Spleen (tissue), 7 donors: ENCODE data around the gene ANKRD6.

Experiments used
- CTCF ChIP-seq, 11 experiments: fragments of 200-600 bp in 7 of 11; fragments of 450-650 bp in 4 of 11; sonication (generic) in 4 of 11; IDR thresholded peaks in 8 of 11; conservative IDR thresholded peaks in 3 of 11; 1 replicate in 7 of 11; 2 replicates in 4 of 11; pipeline versions ENCODE4 v1.4.0 to v1.8.0; 2016 to 2021; ENCODE audit warnings: antibody characterized with exemption in 11 of 11, inconsistent platforms in 4 of 11, mild to moderate bottlenecking in 1 of 11
- POLR2AphosphoS5 ChIP-seq, 3 donors: sonication (generic); formaldehyde crosslinking; IDR thresholded peaks; one replicate each; pipeline ENCODE4 v1.5.1; 2017; ENCODE audit warnings: antibody characterized with exemption in 3 of 3
- donor health status: DM: no; HTN: no; CAD: no; lungs with moderate emphysema.
- donor health status: DM: no; HTN: no; CAD: no.
- donor health status: DM: no; HTN: no; CAD: no.

GRCh38 chr6:89487864-89488263 is 54.9 kb downstream of the ANKRD6 start:
- TF ChIP-seq POLR2AphosphoS5 (IDR thresholded peaks at IDR 0.05) = no peak
- no peak for TF ChIP-seq CTCF (IDR thresholded peaks at IDR 0.05 in 8 of 11, conservative IDR thresholded peaks at IDR 0.05 in 3 of 11)
